Bone marrow (tissue), 2 donors: ENCODE measurements around the gene ASAH2B.
"Not testable (repeated sequence)": the region's sequence is repeated elsewhere in the genome, so short reads cannot be mapped to it uniquely, and the experiment has no call there.

ENCODE experiments used
- DNase-seq, 2 donors: peaks; one replicate each; lab custom pipeline; 2025; lab: John Stamatoyannopoulos, UW

ASAH2B gene

GRCh38 chr10:50739618-50740292, at the start of gene ASAH2B:
Gene ASAH2B (plus strand): TSS chr10:50739936. CDS start chr10:50745131, 5,195 bp downstream.
- no peak for DNase-seq

DNA sequence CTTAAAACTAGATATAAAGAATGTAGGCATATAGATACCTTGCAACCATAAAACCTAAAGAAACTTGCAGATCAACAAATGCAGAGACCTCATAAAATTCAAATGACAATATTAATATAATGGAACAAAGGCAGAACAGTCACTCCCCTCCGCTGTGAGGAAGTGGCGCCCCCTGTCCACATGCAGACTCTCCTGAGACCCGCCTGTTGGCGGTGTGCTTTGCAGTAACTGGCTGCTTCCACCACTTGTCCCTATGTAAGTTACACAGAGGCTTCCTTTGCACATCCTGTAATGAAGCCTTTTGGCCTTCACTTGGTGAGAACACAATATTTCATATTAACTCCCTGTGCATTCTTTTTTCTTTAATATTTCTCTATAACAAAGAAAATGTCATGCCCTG, 41.9 kb upstream of the ASAH2B start:
- DNase-seq: not testable (repeated sequence)

GRCh38 chr10:50701947-50702346, 37.8 kb upstream of the ASAH2B start:
- DNase-seq: not testable (repeated sequence)

DNA sequence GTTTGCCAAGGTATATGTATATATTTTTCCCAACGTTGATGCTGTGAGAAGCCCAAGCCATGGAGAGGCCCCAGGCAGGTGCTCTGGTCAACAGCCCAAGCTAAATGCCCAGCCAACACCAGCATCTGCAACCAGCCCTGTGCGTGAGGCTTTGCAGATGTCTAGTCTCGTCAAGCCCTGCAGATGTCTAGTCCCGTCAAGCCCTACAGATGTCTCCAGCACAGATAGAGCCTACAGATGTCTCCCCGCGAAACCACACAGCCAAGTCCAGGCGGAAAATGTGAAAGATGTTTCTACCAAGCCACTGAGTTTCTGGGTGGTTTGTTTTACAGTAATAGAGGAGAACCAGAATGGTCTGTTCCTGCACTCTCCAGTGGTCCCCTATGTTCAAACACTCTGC, 36.7 kb upstream of the ASAH2B start:
- DNase-seq: not testable (repeated sequence)

DNA sequence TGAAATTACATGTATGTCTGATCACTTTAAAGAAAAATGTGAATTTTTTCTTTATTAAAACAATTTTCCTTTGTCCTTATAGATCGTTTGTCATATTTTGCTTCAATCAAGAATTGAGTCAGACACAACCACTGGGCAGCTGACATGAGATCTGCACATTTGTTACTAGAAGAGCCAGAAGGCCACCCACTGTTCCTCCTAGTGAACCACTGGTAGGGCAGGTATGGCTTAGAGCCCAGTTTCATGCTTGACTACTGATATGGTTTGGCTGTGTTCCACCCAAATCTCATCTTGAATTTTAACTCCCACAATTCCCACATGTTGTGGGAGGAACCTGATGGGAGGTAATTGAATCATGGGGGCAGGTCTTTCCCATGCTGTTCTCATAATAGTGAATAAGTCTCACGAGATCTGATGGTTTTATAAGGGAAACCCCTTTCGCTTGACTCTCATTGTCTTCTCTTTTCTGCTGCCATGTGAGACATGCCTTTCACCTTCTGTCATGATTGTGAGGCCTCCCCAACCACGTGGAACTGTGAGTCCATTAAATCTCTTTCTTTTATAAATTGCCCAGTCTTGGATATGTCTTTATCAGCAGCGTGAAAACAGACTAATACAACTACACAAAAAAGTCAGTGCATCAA, 35.2 kb upstream of the ASAH2B start:
- DNase-seq: not testable (repeated sequence)

DNA sequence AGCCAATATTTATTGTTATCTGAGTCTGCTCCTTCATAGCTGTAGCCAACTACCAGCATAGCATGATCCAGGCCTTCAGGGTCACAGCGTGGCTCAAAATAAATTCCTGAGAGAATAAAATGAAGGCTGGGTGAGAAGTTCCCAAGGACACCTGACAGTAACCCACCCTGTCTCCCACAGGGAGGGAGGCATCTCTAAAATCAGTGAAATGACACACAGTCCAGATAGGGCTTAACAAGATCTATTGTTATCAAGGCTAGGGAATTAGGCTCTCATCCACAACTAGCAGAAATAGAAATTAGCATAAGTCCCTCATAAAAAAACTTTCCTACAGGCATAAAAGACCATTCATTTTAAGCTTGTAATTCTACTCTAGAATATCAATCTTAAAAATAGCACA, 33.7 kb upstream of the ASAH2B start:
- not testable (repeated sequence) for DNase-seq

- not testable (repeated sequence) for DNase-seq
Measured at GRCh38 chr10:50710241-50710640, 29.5 kb upstream of the ASAH2B start.

DNA sequence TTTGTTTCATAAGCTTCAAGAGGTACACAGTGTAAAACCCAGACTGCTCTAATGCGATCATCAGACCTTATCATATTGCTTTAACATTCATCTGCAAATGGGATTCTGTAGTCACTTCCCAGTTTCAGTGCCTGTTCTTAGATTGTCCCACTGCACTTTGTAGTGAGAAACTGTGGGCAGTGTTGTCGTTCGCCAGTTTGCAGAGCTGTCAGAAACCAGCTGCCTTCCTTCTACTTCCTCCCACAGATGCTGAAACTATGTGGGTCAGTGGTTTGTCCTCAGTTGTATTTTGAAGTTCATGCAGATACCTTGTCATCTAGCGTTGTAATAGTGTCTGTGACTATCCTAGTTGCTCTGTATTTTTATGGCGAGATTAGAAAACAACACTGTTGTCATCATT, 15.9 kb upstream of the ASAH2B start:
- DNase-seq: not testable (repeated sequence)

DNA sequence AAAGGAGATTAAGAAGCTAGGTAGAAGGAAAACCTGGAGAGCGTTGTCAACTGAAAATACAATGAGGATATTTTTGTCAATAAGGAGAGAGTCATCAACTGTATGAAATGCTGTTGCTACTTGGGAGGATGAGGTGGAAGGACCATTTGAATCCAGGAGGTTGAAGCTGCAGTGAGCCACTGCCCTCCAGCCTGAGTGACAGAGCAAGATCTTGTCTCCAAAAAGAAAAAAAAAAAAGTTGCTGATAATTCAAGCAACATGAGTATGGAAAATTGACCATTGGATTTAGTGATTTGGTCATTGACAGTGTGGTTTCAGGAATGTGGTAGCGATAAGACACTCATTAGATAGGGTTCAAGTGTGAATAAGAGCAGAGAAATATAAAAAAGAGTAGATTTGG, 11.6 kb upstream of the ASAH2B start:
- DNase-seq: not testable (repeated sequence)

DNA sequence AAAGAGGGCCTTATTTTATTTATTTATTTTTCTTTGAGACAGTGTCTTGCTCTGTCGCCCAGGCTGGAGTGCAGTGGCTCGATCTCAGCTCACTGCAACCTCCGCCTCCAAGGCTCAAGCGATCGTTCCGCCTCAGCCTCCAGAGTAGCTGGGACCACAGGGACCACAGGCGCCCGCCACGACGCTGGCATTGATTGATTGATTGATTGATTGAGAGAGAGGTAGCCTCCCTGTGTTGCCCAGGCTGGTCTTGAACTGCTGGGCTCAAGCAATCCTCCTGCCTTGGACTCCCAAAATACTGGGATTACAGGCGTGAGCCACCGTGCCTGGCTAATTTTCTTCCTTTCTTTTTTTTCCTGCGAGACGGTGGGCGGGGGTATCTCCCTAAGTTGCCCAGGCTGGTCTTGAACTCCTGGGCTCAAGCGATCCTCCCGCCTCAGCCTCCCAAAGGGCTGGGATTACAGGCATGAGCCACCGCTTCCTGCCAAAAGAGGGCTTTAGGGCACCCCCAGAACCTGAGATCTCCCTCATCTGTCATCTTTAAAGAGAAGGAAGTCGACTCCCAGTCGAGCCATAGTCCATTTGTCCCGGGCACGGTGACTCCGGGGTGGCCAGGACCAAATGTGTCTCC, 634 bp upstream of the ASAH2B start:
- DNase-seq: not testable (repeated sequence)

DNA sequence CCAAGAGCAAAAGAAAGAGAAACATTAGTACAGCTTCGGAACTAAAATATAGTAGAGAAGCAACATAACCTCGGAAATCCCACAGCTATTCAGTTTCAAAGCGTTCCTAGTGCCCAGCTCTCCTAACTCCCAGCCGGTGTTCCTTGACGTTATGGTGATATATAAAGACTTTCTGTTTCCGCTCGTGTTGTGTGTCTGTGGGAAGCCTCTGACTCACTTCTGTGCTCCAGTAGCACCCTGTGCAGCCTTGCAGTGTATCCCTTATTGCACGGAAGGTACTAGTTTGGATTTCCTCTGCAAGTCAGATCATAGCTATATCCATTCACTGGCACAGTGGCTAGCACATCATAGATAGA, 535 bp downstream of the ASAH2B start:
- DNase-seq: no peak

DNA sequence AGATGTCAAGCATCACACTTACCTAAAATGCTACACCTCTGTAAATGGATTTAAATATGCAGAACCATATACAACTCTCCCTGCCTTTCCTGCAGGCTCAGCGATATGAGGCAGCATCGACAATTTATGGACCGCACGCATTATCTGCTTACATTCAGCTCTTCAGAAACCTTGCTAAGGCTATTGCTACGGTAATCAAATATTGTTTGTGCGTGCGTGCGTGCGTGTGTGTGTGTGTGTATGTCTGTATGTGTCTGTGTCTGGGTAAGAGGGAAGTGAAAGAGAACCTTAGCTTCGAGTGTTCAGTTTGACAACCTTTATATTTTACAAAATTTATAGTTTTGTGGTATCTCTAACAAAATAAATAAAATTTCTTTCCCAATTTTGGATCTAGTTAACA, 3.1 kb downstream of the ASAH2B start:
- DNase-seq: not testable (repeated sequence)

DNA sequence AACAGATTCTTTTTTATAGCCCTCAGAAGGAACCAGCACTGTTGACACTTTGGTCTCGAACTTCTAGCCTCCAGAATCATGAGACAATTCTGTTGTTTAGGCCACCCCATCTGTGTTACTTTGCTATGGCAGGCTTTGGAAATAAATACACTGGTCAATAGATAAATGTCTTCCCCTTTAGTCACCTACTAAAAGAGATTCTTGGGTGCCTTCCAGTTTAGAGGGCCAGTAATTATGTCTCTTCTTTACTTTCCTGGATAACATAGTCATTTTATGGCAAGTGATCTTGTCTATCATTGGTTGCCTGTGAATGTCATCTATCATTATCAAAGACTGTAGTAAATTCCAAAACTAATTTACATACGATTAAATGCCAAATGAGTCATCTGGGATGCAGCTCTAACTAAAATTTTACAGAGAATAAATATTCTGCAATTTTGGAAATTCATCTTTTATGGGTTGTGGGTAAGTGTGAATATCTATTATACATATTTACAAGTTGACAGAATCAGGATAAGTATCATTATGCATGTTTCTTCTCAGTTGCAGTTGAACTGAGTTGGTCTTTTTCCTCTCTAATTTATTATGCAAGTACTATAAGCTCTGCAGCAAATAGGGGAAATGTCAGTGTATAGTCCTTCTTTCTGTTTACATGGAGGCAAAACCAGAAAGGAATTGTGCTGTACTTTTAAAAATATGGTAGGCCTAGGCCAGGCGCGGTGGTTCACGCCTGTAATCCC, 27.2 kb downstream of the ASAH2B start:
- DNase-seq: not testable (repeated sequence)

DNA sequence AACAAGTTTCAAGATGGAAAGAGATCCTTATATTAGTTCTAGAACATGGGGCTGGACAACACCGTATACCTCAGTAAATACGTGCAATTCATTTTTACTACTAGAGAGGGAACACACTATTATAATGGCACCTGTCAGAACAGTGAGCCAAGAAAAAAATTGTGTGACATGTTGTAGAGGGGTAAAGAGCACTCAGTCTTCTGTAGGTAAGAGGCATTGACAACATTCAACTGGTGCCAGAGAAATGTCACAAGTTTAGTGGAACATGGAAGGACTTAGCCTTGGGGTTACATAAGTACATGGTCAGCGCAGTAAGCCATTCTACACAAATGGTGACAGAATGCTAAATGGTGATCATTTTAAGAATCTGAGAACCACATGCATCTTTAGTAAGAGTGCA, 32.3 kb downstream of the ASAH2B start:
- DNase-seq: not testable (repeated sequence)

DNA sequence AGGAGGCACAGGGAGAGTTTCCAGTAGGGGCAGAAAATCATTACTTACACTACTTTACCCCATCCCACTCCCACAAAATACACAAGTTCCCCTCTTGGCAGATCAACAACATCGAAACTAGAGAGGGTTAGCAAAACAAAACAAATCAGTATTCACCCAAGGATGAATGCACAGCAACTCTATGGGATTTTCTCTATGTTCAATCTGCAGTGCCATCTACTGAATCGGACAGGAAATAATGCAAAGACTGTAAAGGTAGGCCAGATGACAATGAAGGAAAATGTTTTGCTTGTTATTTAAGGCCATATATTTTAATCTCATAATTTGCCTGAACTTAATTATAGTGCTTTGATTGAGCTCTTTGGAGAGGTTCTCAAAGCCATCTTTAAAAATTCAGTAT, 35.1 kb downstream of the ASAH2B start:
- not testable (repeated sequence) for DNase-seq

DNA sequence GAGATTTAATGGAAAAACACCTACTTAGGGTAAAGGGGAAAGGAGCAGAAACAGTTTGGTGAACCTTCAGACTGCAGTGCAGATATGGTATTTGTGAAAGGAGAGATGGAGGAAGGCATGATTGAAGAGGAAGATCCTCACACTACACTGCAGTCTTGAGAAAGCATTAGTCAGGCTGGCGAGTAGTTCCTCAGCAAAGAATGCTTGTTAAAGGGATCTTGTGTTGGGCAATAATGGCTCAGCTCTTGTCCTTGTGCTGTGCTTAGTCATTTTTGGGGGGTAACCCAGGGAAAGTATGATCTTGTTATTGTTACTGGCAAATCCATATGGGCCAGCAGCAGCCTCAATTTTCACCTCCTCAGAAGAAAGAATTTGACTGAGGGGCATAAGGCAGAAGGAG, 40.3 kb downstream of the ASAH2B start:
- not testable (repeated sequence) for DNase-seq

DNA sequence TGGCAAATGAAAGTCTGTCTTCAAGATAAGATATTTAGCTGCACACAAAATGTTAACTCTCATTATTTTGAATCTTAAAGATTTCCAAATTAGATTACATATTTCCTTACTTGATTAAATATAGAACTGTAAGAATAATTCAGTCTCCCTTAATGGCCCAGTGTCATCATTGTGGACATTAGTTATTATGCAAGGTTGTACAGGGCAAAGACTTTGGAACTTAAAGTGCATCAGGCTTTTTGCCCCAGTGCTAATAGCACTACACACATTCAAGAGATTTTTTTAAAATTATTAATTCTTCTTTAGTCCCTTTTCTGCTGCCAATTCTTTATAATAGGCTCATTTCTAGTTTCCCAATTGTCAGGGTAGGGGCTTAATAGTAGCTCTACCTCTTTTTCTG, 42.3 kb downstream of the ASAH2B start:
- DNase-seq: not testable (repeated sequence)

GRCh38 chr10:50787962-50788361, 48.2 kb downstream of the ASAH2B start:
- DNase-seq: not testable (repeated sequence)

DNA sequence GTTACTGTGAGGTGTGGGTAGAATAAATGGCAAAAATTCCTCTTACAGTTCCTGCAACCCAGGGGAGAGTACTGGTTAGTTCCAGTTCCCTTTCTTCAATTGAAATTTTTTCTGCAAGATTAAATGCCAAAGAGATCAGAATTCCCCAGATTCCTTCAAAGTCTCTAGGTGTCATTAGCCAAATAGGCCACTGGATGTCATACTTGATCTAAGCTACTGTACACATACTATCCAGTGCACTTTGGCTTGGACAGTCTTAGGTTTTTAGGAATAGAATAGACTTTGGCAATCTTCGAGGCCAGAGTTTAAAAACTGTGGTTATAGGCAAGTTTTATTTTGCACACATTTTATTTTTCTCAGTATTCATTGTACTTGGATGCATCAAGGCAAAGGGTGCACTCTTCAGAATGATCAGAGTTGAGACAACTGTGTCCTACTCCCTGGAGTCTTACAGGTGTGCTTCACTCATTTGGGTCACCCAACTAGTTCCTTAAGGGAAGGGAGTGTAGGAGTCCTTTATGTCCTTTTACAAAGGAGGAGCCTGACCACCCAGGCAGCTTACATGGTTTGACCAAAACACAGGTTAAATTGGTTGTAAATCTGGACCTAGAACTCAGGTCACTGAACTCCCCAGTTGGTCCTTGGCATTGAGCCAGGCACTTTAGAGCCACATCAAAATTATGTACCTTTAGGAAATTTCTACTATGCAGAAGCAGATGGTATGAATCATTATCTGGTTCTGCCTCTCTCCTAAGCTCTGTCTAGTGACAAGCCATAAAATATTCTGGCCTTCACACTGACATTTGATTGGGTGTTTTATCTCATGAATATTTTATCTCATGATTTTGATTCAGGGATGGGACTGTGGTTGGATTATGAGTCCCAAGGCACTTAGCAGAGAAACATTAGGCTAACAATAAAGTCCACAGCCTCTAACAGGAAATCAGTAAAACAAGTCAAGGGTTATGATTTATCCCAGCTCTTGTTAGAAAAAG, 49.5 kb downstream of the ASAH2B start:
- no peak for DNase-seq

DNA sequence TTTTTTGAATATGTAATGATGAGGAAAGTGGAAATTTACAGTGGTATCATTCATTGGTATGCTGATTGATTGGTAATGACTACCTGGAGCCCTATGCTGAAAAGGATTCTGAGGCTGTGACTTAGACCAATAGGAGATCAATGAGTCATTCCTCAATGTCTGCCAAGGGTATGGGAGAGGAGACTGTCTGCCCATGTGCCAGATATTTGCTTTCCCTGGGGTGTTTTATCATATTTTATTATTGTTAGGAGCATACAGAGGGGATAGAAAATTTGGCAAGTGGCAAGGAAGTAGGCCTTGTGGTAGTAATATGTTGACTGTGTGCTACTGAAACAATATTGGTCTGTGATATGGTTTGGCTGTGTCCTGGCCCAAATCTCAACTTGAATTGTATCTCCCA, 54.8 kb downstream of the ASAH2B start:
- no peak for DNase-seq

- DNase-seq: no peak
Measured at GRCh38 chr10:50796693-50797092, 57.0 kb downstream of the ASAH2B start.
